HepG2 (cell line): Measurements from ENCODE around the gene ACTL8. TPM values are rescaled to one million over a fixed set of nuclear protein-coding genes. Genes with fewer than 3 reads are reported as not detected.

Source experiments
- ATAC-seq: fragments of 200-7000 bp; cut with Tn5 transposase; 3 replicates; pipeline ENCODE4 v1.9.1; 2020; ENCODE audit warnings: mild to moderate bottlenecking, moderate library complexity
- BruUV-seq: library from RNA; stranded (reverse); fragments of 400-500 nt; replicated peaks from 2 replicates; lab custom pipeline; 2021; lab: Mats Ljungman, UMichigan
- CTCF ChIA-PET: fragments of 300-600 bp; formaldehyde crosslinking; extraction: SDS; loops from one replicate; lab custom pipeline; 2021; ENCODE audit warnings: low total read pairs, inconsistent platforms, low intra/inter-chr PET ratio; lab: Yijun Ruan, JAX
- POLR2A ChIA-PET: fragments of 350-600 bp; sonication (Branson Sonifier 250); formaldehyde crosslinking; loops from one replicate; lab custom pipeline; 2020; ENCODE audit warnings: antibody characterized with exemption, inconsistent platforms; lab: Yijun Ruan, JAX
- DNase-seq: peaks from one replicate; pipeline ENCODE4 v3.0.0-alpha.2; 2015; ENCODE audit warnings: low spot score
- FAIRE-seq: peaks from 3 replicates; lab custom pipeline; 2011; peaks lifted over from hg19 to GRCh38; lab: Jason Lieb, UNC
- H2AFZ ChIP-seq: one replicate; pipeline ENCODE4 v1.6.1; 2011; ENCODE audit warnings: low read length, inconsistent platforms
- H3K27ac ChIP-seq: fragments of 300-600 bp; 3 replicates; pipeline ENCODE4 v1.8.0; 2011; ENCODE audit warnings: mixed run types, mild to moderate bottlenecking, mixed read lengths, low read length, inconsistent platforms; ENCODE audit not compliant: insufficient read depth; ENCODE audit errors: extremely low read length
- H3K27me3 ChIP-seq, 2 experiments: fragments of 200-600 bp in 1 of 2; 2 replicates in 1 of 2; 3 replicates in 1 of 2; pipeline versions ENCODE4 v1.6.0 to v1.8.0; 2011; ENCODE audit warnings: low read length in 2 of 2, mild to moderate bottlenecking in 2 of 2, moderate library complexity in 2 of 2, inconsistent platforms in 1 of 2; ENCODE audit not compliant: insufficient read depth in 2 of 2, control insufficient read depth in 1 of 2
- H3K36me3 ChIP-seq, 2 experiments: fragments of 200-600 bp in 1 of 2; replicated peaks in 1 of 2; 2 replicates in 1 of 2; 3 replicates in 1 of 2; pipeline versions ENCODE4 v1.5.1 to v1.8.0; 2011; ENCODE audit warnings: low read length in 2 of 2, inconsistent platforms in 1 of 2; ENCODE audit not compliant: insufficient read depth in 2 of 2, control insufficient read depth in 1 of 2
- H3K4me1 ChIP-seq: 2 replicates; pipeline ENCODE4 v1.5.1; 2012; ENCODE audit warnings: low read length, inconsistent platforms; ENCODE audit not compliant: insufficient read depth
- H3K4me2 ChIP-seq: 2 replicates; pipeline ENCODE4 v1.6.0; 2011; ENCODE audit warnings: low read depth, low read length, inconsistent platforms
- H3K4me3 ChIP-seq, 3 experiments: fragments of 200-600 bp in 1 of 3; sonication (generic), shearing (Covaris generic) in 1 of 3; replicated peaks in 1 of 3; 2 replicates each; pipeline ENCODE4 v1.5.1; 2011 to 2016; ENCODE audit warnings: low read length in 3 of 3, inconsistent platforms in 2 of 3, low read depth in 2 of 3, mild to moderate bottlenecking in 2 of 3, control low read depth in 1 of 3, mixed read lengths in 1 of 3; ENCODE audit not compliant: insufficient read depth in 1 of 3
- H3K79me2 ChIP-seq: one replicate; pipeline ENCODE4 v1.6.1; 2011; ENCODE audit warnings: low read length, inconsistent platforms; ENCODE audit not compliant: insufficient read depth
- H3K9ac ChIP-seq: 2 replicates; pipeline ENCODE4 v1.6.0; 2011; ENCODE audit warnings: mild to moderate bottlenecking, low read depth, low read length, inconsistent platforms; ENCODE audit not compliant: insufficient read depth
- H3K9me3 ChIP-seq: 2 replicates; pipeline ENCODE4 v1.5.1; 2012; ENCODE audit warnings: mild to moderate bottlenecking, low read length
- H4K20me1 ChIP-seq: 2 replicates; pipeline ENCODE4 v1.6.0; 2011; ENCODE audit warnings: inconsistent platforms, mild to moderate bottlenecking, low read length, moderate library complexity; ENCODE audit not compliant: insufficient read depth
- HOXA9 ChIP-seq: sonication (generic); formaldehyde crosslinking; IDR thresholded peaks from 2 replicates; pipeline ENCODE4 v1.8.1; 2022; ENCODE audit warnings: missing genetic modification reagents, mild to moderate bottlenecking, moderate library complexity, borderline replicate concordance
- MZF1 ChIP-seq: sonication (generic); formaldehyde crosslinking; IDR thresholded peaks from 2 replicates; pipeline ENCODE4 v1.8.1; 2023; ENCODE audit warnings: mild to moderate bottlenecking, missing genetic modification reagents, borderline replicate concordance
- REXO4 ChIP-seq: sonication (generic); formaldehyde crosslinking; IDR thresholded peaks from 2 replicates; pipeline ENCODE4 v1.8.0; 2022; ENCODE audit warnings: missing genetic modification reagents, mild to moderate bottlenecking, borderline replicate concordance
- TEAD2 ChIP-seq: sonication (generic); formaldehyde crosslinking; IDR thresholded peaks from 2 replicates; pipeline ENCODE4 v1.9.0; 2021; ENCODE audit warnings: missing genetic modification reagents
- TEF ChIP-seq: sonication (generic); formaldehyde crosslinking; IDR thresholded peaks from 2 replicates; pipeline ENCODE4 v1.5.0; 2020; ENCODE audit warnings: missing genetic modification reagents
- YEATS4 ChIP-seq: sonication (generic); formaldehyde crosslinking; IDR thresholded peaks from 2 replicates; pipeline ENCODE4 v1.4.0; 2020; ENCODE audit warnings: missing genetic modification reagents, borderline replicate concordance
- ZNF432 ChIP-seq: sonication (generic); formaldehyde crosslinking; IDR thresholded peaks from 2 replicates; pipeline ENCODE4 v1.5.0; 2020; ENCODE audit warnings: missing genetic modification reagents, mild to moderate bottlenecking, borderline replicate concordance
- ZNF839 ChIP-seq: sonication (generic); formaldehyde crosslinking; IDR thresholded peaks from 2 replicates; pipeline ENCODE4 v1.4.0; 2020; ENCODE audit warnings: missing genetic modification reagents, mild to moderate bottlenecking, borderline replicate concordance
- WGBS: methylation state at CpG from one replicate; pipeline ENCODE4 v1.1.6; 2017; ENCODE audit warnings: low lambda C conversion rate; 5-methylcytosine and 5-hydroxymethylcytosine counted together
- in situ Hi-C: cut with HindIII; loops from 2 replicates; pipeline ENCODE4 v1.10.0; 2017; ENCODE audit warnings: low pct_unique_long_range_greater_than_20kb; ENCODE audit not compliant: extremely low pct_ligation_motif_present
- intact Hi-C: fragments of 100-400 bp; cut with micrococcal nuclease; formaldehyde crosslinking; loops from one replicate; pipeline ENCODE4 v1.10.0; 2022; ENCODE audit not compliant: unreplicated experiment
- polyA plus RNA-seq, 8 experiments: library from polyadenylated mRNA; depleted of rRNA in 3 of 8; stranded (reverse) in 7 of 8; unstranded in 1 of 8; fragments of >200 nt; fragmentation: Illumina TruSeq in 4 of 8; extraction: Trizol in 4 of 8; gene quantifications; 2 replicates each; pipeline versions ENCODE4 v1.2.1 to v1.2.3, GENCODE V29; 2011 to 2016; ENCODE audit warnings: low read depth in 4 of 8, missing spikeins in 1 of 8, mixed read lengths in 1 of 8; ENCODE audit not compliant: insufficient read depth in 1 of 8
- total RNA-seq, 5 experiments: library from RNA; depleted of rRNA; stranded (reverse); fragments of >200 nt; fragmentation: Illumina TruSeq; extraction: Trizol; gene quantifications; 2 replicates each; pipeline ENCODE4 v1.2.3, GENCODE V29; 2016; ENCODE audit warnings: low read depth in 1 of 5
- TF ChIP-seq, protein P1 (sequence below): IDR thresholded peaks from 2 replicates; pipeline ENCODE4 v1.6.1; 2018; ENCODE audit warnings: missing genetic modification reagents
- TF ChIP-seq, protein P2 (sequence below): sonication (generic); formaldehyde crosslinking; IDR thresholded peaks from 2 replicates; pipeline ENCODE4 v1.5.0; 2020; ENCODE audit warnings: missing genetic modification reagents
- TF ChIP-seq, protein P3 (sequence below): sonication (generic); formaldehyde crosslinking; IDR thresholded peaks from 2 replicates; pipeline ENCODE4 v1.9.0; 2021; ENCODE audit warnings: missing genetic modification reagents, borderline replicate concordance

Gene ACTL8
- total and polyA plus RNA-seq, 2 of the 13 experiments (the other 11 are each of a cell fraction or from before 2014, with no cell fraction given): 0.09 to 0.64 TPM

- CTCF ChIA-PET: no interaction called here
- no peak for TF ChIP-seq YEATS4
- TF ChIP-seq, protein P1, sequence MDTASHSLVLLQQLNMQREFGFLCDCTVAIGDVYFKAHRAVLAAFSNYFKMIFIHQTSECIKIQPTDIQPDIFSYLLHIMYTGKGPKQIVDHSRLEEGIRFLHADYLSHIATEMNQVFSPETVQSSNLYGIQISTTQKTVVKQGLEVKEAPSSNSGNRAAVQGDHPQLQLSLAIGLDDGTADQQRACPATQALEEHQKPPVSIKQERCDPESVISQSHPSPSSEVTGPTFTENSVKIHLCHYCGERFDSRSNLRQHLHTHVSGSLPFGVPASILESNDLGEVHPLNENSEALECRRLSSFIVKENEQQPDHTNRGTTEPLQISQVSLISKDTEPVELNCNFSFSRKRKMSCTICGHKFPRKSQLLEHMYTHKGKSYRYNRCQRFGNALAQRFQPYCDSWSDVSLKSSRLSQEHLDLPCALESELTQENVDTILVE: no peak
- no peak for TF ChIP-seq ZNF839 (CRISPR knock-in tag)
- WGBS: 25% methylated on average over 4 of the region's 5 CpGs
- in situ Hi-C loops: no loop called here
- no TSS peak for BruUV-seq
- POLR2A ChIA-PET: no interaction called here
- no peaks in the 10 kb centered on the region for H3K36me3 ChIP-seq
- H3K27me3 ChIP-seq: peaks cover 2 to 40% of the 10 kb centered on the region in 2 experiments; a peak in 3 of 5 replicates
- no peak overlapping the region for H3K9ac ChIP-seq
- no peaks in the 10 kb centered on the region for H3K9me3 ChIP-seq
- H3K4me3 ChIP-seq: no peak overlapping the region
- no peak for DNase-seq
- H2AFZ ChIP-seq: no peak overlapping the region
- no peaks in the 10 kb centered on the region for H3K79me2 ChIP-seq
- H3K27ac ChIP-seq: no peak overlapping the region
- no peaks in the 10 kb centered on the region for H3K4me1 ChIP-seq
- ATAC-seq: no peak
- H4K20me1 ChIP-seq: 0 out of 2 replicates have a peak, but pooled peaks cover 2% of the 10 kb centered on the region
- intact Hi-C loops: no loop called here
- FAIRE-seq: no peak
- no peak overlapping the region for H3K4me2 ChIP-seq
Measured at GRCh38 chr1:17731460-17731859, 23.7 kb upstream of the ACTL8 start.

DNA sequence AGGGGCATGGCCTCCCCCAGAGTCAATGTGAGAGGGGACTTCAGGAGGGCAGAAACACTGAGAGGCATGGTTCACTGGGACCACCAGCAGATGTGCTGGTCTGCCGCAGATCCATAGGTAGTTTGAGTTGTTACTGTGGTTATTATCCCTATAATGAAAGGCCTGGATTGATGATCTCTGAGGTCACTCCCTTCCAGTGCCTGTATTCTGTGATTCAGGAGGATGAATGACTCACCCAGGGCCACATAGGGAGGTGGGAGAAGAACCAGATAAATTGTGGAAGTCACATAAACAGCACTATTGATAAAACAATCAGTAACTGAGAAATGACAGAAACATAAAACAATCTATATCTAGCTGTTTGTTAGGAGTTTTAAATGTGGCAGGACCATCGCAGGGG, 22.7 kb upstream of the ACTL8 start:
- Histone ChIP-seq H3K4me3 (no peak overlapping the region), H3K9ac (no peak overlapping the region), H3K79me2 (no peaks in the 10 kb centered on the region), H3K4me1 (no peaks in the 10 kb centered on the region), H2AFZ (no peak overlapping the region), H3K27ac (no peak overlapping the region), H3K27me3 (peaks cover 5 to 48% of the 10 kb centered on the region in 2 experiments), H4K20me1 (0 out of 2 replicates have a peak, but pooled peaks cover 2% of the 10 kb centered on the region), H3K9me3 (no peaks in the 10 kb centered on the region), H3K36me3 (no peaks in the 10 kb centered on the region), H3K4me2 (no peak overlapping the region)
- 48% methylated on average over 2 of the region's 2 CpGs for WGBS
- no TSS peak for BruUV-seq
- intact Hi-C loops (no loop called here), in situ Hi-C loops (no loop called here)
- no peak for ATAC-seq
- FAIRE-seq: no peak
- ChIA-PET CTCF (no interaction called here), POLR2A (no interaction called here)
- DNase-seq: no peak
- TF ChIP-seq, protein P2, sequence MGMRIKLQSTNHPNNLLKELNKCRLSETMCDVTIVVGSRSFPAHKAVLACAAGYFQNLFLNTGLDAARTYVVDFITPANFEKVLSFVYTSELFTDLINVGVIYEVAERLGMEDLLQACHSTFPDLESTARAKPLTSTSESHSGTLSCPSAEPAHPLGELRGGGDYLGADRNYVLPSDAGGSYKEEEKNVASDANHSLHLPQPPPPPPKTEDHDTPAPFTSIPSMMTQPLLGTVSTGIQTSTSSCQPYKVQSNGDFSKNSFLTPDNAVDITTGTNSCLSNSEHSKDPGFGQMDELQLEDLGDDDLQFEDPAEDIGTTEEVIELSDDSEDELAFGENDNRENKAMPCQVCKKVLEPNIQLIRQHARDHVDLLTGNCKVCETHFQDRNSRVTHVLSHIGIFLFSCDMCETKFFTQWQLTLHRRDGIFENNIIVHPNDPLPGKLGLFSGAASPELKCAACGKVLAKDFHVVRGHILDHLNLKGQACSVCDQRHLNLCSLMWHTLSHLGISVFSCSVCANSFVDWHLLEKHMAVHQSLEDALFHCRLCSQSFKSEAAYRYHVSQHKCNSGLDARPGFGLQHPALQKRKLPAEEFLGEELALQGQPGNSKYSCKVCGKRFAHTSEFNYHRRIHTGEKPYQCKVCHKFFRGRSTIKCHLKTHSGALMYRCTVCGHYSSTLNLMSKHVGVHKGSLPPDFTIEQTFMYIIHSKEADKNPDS: no peak
- no peak for TF ChIP-seq TEAD2
- TF ChIP-seq ZNF432: no peak
- TF ChIP-seq, protein P3, sequence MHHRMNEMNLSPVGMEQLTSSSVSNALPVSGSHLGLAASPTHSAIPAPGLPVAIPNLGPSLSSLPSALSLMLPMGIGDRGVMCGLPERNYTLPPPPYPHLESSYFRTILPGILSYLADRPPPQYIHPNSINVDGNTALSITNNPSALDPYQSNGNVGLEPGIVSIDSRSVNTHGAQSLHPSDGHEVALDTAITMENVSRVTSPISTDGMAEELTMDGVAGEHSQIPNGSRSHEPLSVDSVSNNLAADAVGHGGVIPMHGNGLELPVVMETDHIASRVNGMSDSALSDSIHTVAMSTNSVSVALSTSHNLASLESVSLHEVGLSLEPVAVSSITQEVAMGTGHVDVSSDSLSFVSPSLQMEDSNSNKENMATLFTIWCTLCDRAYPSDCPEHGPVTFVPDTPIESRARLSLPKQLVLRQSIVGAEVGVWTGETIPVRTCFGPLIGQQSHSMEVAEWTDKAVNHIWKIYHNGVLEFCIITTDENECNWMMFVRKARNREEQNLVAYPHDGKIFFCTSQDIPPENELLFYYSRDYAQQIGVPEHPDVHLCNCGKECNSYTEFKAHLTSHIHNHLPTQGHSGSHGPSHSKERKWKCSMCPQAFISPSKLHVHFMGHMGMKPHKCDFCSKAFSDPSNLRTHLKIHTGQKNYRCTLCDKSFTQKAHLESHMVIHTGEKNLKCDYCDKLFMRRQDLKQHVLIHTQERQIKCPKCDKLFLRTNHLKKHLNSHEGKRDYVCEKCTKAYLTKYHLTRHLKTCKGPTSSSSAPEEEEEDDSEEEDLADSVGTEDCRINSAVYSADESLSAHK (CRISPR knock-in tag): no peak
- TF ChIP-seq MZF1 (CRISPR knock-in tag): no peak
- no peak for TF ChIP-seq TEF (CRISPR knock-in tag)
- TF ChIP-seq HOXA9 (CRISPR knock-in tag): no peak
- no peak for TF ChIP-seq REXO4 (CRISPR knock-in tag)
